ENCODE data around the gene SPPL2B.
"Not testable (repeated sequence)": the region's sequence is repeated elsewhere in the genome, so short reads cannot be mapped to it uniquely, and the experiment has no call there.

SPPL2B gene

GRCh38 chr19:2338751-2339643, 10.5 kb downstream of the SPPL2B start:
- no peak for DNase-seq

DNA sequence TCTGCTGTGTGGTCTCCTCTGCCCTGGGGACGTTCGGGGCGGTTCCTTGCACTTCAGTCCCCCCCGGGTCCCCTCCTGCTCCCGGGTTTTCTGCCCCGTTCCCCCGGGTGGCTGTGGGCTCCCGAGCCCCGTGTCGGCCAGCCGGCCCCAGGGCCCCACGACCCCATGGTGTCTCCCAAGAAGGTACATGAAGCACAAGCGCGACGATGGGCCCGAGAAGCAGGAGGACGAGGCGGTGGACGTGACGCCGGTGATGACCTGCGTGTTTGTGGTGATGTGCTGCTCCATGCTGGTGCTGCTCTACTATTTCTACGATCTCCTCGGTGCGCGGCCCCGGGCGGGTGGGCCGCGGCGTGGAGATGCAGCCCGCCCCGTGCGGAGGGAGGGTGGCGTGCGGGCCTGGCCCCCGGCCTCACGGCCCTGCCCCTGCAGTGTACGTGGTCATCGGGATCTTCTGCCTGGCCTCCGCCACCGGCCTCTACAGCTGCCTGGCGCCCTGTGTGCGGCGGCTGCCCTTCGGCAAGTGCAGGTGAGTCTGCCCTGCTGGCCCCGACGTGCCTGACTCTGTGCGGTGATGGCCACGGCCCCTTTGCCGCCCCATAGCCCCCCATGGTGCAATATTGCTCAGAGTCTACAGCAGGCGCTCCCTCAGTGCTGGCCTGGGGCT, 11.3 kb downstream of the SPPL2B start:
- no peak for DNase-seq

DNA sequence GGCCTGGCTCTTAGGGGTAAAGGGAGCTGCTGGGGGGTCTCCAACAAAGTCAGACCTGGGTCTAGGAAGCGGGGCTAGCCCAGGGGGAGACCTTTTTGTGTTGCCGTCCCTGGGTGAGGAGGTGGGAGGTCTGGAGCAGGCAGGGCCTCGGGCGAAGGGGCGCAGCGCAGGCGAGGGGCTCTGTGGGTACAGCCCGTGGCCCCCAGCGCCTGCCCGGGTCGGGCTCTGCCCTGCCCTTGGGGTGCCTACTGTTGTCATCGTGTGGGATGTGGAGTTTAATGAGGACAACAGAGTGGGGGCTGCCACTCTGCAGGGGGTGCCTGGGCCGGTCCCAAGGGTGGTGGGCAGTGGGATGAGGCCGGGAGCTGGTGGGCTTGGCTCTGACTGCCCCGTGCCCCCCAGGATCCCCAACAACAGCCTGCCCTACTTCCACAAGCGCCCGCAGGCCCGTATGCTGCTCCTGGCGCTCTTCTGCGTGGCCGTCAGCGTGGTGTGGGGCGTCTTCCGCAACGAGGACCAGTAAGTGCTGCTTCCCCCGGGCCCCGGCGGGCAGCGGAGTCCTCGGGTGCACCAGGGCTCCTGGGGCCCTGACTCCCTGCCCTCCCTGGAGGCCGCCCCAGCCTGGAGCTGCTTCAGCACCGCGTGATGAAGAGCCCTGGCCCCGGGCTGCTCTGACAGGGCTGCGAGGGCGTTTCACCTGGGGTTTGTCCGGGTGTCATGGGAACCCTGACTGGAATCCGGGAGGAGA, 12.2 kb downstream of the SPPL2B start:
- DNase-seq: no peak

- DNase-seq: no peak
Observed at GRCh38 chr19:2341244-2341751, 12.8 kb downstream of the SPPL2B start.

DNA sequence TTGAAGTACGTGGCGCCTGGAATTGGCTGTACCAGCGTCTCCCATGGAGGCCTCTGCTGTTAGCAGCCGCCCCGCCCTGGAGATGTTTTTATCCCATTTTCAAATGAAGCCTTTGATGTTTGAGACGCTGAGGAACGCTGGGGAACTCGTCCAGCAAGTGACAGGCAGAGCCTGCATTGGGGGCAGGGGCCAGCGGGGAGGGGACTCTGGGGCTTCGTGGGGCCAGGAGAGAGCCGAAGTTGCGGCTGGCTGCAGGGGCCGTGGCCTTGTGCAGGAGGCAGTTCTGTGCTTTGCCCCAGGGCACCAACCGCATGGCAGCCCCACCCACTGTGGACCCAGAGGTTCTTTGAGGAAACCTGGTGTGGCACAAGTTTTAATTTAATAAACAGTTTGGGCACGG, 13.5 kb downstream of the SPPL2B start:
- DNase-seq: no peak

- DNase-seq: no peak
Observed at GRCh38 chr19:2342656-2343288, 14.3 kb downstream of the SPPL2B start.

- no peak for DNase-seq
Observed at GRCh38 chr19:2343289-2343982, 15.0 kb downstream of the SPPL2B start.

- DNase-seq: no peak
Observed at GRCh38 chr19:2344381-2344870, 15.9 kb downstream of the SPPL2B start.

DNA sequence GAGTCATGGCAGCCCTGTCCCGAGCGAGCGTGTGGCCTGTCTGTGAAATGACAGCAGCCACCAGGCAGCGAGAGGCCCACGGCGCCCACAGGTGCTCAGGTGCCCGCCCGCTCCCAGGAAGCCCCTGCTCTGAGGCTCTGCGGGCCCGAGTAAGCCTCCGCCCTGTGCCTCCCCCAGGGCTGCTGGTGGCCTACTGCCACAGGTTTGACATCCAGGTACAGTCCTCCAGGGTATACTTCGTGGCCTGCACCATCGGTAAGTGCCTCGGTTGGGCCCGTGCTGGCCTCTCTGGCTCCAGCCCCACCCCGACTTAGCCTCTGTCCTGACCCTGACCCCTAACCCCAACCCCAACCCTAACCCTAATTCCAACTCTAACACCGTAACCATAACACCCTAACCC, 16.6 kb downstream of the SPPL2B start:
- DNase-seq: no peak

DNA sequence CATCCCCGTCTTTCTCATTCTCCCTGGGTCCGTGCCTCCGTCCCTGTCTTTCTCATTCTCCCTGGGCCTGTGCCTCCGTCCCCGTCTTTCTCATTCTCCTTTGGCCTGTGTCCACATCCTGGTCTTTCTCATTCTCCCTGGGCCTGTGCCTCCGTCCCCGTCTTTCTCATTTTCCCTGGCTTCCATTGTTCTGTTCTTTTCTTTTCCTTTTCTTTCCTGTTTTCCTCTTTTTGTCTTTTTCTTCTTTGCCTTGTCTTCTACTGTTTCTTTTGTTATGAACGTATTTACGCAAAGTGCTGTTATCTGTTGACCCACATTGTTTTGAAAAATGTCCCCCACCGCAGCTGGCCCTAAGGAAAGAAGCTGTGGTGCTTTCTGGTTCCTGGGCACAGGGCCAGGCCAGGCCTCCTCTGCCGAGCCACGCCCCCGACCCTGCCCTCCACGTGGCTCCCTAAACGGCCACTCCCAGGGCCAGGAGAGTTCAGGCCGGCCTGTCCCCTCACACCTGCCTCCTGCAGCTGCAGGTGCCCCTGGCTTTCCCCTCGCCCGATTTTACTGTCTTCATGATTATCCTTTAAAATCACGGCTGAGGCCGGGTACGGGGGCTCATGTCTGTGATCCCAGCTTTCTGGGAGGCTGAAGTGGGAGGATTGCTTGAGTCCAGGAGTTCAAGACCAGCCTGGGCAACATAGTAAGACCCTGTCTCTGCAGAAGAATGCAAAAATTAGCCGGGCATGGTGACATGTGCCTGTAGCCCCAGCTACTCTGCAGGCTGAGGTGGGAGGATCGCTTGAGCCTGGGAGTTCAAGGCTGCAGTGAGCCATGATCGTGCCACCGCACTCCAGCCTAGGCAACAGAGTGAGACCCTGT, 17.5 kb downstream of the SPPL2B start:
- peak; percentile 57 for DNase-seq

GRCh38 chr19:2349818-2350217, 21.3 kb downstream of the SPPL2B start:
- not testable (repeated sequence) for DNase-seq

- no peak for DNase-seq
Observed at GRCh38 chr19:2350656-2351055, 22.2 kb downstream of the SPPL2B start.

GRCh38 chr19:2351591-2351990, 23.1 kb downstream of the SPPL2B start:
- DNase-seq: no peak

DNA sequence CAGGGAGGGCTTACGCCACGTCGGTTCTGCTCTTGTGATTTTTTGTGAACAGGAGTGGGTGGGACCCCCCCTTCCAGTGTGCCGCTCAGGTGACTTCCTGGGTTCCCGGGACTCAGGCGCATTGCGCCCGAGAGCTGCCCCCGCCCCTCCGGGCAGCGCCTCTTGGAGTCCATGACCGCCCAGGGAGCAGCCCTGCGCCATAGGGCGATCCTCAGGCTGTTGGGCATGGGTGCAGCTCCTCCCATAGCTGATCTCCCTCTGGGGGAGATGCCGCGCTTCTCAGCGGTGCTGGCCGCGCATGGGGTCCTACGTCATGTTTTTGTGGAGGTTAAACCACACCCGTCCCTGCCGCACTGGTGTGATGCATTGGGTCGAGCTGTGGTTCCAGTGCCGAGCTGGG, 23.6 kb downstream of the SPPL2B start:
- DNase-seq: no peak

GRCh38 chr19:2353159-2353886, 24.8 kb downstream of the SPPL2B start:
- DNase-seq: no peak

DNA sequence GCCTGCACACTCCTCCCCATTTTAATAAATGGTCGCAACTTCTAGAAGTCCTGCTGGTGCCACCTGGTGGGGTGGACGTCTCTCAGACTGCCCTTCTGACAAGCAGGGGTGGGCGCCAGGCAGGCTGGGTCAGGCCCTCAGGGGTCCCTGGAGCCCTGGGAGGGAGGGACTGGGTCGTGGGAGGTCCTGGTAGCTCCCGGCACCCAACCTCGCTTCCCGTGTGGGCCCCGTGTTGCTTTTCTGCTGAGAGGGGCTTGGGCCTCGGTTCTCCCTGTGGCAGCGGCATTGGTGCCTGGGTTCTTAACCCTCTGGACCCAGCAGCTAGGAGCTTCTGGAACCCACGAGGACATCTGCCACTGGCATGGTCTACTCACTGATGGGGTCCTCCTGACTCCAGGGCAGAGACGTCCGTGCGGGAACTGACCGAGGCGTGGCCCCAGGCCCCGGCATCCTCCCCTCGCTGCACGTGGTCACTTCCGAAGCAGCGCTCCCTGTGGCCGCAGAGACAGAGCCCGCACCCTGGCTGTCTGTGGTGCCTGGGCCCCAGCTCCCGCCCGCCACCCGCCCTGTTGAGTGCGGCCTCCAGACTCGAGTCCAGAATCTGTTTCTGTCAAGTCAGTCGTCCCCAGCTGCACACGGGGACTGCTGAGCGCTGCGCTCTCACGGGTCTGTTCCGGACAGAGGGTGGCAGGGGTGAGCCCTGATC, 25.6 kb downstream of the SPPL2B start:
- DNase-seq: no peak

GRCh38 chr19:2354670-2355069, 26.2 kb downstream of the SPPL2B start:
- DNase-seq: no peak

DNA sequence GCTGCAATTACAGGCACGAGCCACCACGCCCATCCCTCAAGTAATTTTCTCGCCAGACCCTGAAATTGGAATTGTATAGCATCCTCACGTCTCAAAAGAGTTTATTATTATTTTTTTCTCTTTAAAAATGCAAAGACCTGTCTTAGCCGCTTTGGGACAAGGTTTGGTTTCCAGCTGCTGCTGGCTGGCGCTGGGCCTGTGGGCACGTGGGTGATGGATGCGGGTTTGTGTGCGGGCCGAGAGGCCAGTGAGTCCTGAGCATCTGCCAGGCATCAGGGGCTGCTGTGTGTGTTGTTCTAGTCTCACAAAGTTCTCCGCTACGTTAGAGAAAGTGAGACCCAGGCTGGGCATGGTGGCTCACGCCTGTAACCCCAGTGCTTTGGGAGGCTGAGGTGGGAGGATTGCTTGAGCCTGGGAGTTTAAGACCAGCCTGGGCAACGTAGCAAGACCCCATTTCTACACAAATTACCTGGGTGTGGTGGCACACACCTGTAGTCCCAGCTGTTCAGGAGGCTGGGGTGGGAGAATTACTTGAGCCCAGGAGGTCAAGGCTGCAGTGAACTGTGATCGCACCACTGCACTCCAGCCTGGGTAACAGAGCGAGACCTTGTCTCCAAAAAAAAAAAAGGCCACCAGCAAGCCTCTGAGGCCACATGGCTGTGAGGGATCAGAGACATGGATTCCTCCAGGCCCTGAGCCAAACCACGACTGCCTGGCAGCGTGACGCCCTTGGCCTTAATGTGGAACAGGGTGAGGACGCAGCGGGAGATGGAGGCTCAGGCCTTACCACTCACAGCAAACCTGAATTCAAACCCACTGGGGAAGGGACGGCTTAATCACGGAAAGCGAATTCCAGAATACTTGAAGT, 26.9 kb downstream of the SPPL2B start:
- no peak for DNase-seq
